Fibroblast of peridontal ligament (primary cell): Measurements from ENCODE around the gene KCNJ2.

ENCODE experiments used
- DNase-seq: peaks from one replicate; pipeline ENCODE4 v3.0.0-alpha.2; 2010; ENCODE audit errors: extremely low read depth

The KCNJ2 gene

DNA sequence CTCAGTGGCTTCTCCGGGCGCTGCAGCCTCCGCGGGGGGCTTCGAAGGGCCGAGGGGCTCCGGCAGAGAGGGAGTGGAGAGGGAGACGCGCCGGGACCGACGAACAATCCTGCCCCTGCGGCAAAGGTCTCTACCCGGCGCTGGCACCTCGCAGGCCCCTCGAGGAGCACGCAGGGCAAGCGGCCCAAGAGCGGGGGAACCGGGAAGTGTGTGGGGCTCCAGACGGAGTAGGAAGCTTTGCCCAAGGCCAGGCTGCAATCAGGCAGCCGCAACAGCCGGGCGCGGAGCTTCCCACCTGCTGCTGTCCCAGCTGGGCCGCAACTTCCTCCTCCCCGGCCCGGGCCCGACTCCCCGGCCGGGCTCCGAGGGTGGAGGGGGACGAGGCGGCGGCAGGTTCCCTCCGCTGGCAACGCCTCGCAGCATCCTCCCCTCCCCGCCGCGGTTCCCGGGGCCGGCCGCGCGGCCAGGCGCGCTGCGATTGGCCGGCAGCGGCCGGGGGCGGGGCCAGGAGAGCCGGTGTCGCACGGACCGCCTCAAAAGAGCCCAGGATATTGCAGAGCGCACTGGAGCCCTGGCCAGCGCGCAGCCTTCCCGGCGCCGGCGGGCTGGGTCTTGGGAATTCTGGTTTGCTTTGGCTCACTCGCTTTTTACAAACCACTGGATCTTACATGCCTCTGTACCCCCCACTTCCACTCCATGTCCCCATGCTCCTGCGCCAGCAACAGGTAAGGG lies at the start of gene KCNJ2:
Gene KCNJ2 (plus strand): TSS at position 556 of the 732 bp plus-strand sequence. CDS start 5,508 bp downstream, outside the sequence.
- peak; percentile 72 for DNase-seq

DNA sequence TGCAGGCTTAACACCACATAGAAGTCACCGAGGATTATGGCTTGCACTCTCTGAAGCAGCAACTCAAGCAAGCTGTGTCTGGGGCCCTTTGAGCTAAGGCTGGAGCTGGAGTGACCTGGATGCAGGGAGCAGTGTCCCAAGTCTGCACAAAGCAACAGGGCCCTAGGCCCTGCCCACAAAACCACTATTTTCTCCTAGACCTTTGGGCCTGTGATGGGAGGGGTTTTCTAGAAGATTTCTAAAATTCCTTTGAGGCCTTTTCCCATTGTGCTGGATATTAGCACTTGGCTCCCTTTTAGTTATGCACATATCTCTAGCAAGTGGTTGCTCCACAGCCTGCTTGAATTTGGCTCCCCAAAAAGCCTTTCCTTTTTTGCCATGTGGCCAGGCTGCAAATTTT lies 49.8 kb upstream of the KCNJ2 start:
- DNase-seq = no peak

DNA sequence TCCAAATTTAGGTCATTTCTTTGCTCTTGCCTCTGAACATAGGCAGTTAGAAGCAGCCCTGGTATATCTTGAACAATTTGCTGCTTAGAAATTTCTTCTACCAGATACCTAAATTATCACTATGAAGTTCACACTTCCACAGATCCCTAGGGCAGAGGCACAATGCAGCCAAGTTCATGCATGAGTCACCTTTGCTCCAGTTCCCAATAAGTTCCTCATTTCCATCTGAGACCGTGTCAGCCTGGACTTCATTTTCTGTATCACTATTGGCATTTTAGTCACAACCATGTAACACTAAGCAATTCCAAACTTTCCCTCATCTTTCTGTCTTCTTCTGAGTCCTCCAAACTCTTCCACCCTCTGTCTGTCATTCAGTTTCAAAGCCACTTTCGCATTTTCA lies 49.3 kb upstream of the KCNJ2 start:
- DNase-seq = no peak

DNA sequence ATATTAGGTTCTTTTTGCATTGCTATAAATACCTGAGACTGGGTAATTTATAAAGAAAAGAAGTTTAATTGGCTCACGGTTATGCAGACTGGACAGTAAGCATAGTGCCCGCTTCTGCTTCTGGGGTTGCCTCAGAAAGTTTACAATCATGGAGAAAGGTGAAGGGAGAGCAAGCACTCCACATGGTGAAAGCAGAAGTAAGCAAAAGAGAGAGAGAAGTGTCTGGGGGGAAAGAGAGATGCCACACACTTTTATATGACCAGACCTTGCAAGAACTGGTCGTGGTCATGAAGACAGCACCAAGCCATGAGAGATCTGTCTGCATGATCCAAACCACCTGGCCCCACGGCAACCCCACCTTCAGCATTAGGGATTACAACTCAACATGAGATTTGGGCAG lies 48.9 kb upstream of the KCNJ2 start:
- no peak for DNase-seq

DNA sequence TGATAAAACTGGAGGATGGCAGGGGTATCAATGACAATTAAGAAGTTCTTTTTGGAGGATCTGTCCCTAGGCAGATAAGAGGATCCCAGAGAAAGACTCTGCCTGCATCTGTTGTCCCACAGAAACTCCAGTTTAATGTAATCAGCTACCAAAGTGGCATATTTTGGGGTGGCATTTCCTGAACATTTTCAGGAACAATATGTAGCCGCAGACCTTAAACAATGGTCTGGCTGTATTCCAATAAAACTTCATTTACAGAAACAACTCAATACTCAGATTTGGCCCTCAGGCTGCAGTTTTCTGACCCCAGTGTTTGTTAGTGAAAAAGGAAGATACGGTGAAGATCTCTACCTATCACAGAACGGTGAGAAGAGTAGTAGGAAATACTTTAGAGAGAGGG lies 48.2 kb upstream of the KCNJ2 start:
- no peak for DNase-seq

DNA sequence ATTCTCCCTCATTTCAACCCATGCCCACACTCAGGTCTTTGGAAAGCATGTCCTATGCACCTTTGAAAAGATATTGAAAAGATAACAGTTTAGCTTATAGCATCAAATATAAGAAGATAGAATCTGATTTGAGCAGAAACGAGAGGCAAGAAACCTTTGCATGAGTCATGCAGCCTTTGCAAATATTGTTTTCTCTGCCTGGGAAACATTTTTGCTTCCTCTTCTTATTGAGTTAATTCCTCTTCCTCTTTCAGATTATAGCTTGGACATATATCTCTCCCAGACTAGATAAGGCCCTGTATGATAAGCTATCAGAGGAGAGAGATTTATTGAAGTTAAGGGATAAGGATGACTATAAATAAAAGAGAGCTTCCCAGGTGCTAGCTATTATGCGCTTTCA lies 46.1 kb upstream of the KCNJ2 start:
- DNase-seq = no peak

DNA sequence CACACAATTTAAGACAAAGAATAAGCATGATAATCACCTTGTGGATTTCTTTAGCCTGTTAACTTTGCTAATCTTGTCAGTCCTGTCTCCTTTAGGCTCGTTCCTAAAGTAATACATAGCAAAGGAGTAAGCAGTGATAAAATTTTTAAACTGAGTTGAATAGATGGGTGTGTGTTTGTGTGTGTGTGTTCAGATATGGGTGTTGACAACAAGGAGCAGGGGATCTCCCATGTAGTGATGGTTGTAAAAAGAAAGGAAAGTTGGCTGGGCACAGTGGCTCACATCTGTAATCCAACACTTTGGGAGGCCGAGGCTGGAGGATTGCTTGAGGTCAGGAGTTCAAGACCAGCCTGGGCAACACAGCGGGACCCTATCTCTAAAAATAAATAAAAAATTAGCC lies 44.6 kb upstream of the KCNJ2 start:
- no peak for DNase-seq

DNA sequence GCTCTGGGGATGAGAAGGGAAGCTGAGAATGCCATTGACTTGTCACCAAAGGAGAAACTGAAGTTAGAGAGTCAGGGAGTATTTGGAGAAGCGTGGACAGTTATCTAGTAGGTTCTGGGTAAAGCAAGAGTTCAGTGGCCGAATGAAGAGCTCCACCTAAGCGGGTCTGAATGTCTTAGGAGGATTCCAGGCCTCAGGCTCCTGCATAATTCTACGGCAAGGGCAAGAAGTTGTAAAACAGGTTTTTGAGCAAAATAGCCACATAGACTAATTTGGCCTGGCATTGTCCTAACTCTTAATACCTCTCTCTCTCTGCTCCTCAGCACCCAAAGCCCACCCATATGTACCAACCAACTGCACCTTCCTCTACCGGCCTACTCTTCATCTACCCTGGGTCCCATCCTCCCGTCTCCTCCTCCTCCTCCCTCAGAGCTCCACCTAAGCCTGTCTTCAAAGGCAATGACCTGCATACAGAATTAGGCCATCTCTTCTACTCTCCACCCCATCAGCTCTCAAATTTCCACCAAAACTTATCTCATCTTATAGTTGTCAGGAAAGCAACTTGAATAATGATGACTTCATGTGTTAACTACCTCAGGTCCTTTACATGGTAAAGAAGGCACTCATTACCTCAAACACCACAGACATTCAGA lies 42.0 kb upstream of the KCNJ2 start:
- DNase-seq = no peak

DNA sequence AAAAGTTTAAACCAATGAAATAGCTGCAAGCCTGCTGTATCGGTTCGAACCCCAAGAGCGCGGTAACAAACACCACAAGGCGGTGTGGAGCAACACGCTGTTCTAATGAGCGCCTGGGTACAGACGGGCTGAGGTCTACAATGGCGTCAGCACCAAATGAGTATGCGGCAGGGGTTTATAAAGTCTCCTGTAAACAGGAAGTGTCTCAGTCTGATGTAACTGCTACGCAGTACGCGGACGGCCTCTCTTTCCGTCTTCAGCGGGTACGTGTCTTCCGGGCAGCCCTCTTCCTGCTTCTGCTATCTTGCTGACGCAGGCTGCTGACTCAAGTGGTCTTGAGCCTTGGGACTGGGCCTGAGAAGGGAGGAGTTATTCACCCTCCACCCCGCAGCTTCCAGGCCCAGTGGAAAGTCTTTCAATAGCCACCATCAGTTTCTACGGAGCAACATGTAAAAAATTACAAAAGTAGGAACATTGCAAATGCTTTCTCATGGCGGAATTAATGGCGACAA lies 40.5 kb upstream of the KCNJ2 start:
- no peak for DNase-seq

DNA sequence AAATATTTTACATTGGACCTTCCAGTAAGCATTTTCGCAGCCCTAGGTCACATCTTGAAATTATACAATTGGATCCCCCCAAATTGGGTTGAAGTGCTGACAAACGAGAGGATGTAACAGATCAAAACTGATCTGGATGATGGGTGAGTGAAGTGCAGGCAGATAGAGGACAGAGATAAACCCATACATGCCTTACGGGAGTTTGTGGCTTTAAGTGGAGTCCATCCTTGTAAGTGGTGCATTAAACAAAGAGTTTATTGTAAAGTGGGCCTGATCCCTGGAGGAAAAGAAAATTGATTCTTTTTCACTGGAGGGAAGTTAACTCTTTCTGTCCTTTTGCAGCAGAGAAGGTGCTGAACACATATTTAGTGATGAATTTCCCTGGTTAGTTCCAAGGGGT lies 39.0 kb upstream of the KCNJ2 start:
- DNase-seq = no peak

DNA sequence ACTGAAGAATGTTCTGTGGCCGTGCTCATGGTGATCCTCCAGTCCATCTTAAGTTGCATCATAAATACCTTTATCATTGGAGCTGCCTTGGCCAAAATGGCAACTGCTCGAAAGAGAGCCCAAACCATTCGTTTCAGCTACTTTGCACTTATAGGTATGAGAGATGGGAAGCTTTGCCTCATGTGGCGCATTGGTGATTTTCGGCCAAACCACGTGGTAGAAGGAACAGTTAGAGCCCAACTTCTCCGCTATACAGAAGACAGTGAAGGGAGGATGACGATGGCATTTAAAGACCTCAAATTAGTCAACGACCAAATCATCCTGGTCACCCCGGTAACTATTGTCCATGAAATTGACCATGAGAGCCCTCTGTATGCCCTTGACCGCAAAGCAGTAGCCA lies 36.8 kb upstream of the KCNJ2 start:
- no peak for DNase-seq

DNA sequence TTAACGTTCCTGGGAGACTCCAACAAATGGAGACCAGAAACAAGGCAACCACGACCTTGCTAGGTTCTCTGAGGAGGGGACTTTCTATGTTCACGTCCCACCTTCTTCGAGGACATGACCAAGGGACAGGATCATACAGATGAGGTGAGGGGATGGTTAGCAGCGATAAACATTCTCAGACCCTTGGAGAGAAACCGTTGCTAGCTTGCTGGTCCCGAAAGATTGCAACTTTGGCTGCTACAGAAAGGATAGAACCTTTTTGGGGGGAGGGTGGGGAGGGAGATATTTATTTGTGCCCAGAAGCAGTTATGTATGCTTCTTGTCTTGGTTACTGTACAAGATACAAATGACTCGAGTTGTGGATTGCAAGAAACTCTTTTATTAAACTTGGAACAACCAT lies 35.3 kb upstream of the KCNJ2 start:
- DNase-seq = no peak

DNA sequence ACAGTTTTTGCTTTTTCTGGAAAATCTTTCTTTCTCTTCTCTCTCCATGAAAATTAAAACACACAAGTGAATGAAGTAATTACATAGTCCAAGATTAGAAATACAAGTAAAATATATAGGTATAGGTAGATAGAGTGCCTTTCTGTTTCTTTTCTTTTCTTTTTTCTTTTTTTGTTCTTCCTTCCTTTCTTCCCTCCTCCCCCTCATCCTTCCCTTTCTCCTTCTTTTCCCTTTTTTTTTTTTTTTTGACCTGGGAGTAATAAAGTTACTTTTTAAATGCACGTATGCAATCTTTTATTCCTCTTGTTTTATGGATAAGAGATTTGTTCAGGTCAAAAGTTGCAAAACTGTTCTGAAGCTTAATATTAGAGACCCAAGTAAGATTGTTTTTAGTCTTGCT lies 34.6 kb upstream of the KCNJ2 start:
- DNase-seq = no peak

DNA sequence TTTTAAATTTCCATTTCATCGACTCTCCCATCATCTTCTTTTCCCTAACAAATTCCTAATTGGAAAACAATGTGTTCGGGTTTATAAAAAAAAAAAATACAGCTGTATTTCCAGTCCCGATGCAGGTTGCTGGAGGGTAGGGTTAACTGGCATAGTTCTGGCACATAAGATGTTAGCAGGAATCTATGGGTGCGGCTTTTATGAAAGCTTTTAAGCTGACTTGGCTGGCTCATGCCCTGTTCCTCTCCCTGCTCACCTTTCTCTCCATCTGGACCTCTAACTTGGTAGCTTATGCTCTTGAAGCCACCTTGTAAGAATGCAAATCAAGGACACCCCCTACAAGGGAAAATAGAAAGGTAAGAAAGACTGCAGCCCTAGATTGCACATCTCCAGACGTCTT lies 33.2 kb upstream of the KCNJ2 start:
- DNase-seq = no peak

DNA sequence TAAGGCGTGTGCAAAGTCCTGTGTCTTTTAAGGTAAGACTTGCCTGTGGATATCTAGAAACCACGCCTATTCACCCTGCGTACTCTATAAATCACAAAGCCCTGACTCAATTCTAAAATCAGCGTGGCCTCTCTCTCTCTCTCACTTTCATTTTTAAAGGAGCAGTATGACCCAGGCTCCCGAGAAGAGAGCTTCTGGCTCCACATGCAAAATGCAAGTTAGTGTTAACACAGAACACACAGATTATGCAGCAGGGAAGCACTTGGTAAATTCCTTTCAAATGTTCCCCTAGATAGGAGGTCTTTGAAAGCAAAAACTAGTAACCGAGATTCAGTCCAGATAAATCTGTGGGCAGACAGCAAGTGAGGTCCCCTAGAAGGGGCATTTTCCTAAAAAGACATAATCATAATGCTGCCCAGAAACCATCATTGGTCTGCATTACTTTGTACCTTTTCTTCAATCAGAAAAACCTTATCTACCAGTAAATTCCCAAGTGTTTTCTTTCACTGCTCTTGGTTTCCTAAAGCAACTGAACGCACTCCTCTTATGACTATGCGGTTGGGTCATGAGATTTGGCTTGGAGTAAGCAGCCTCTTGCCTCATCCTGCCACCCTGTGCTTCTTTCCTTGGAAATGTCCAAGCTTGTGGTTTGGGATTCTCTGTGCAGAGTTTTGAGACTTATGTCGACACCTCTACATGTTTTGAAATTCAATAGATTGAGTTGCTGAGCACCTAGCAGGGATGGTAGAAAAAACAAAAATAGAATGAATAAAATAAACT lies 31.7 kb upstream of the KCNJ2 start:
- peak; percentile 98 for DNase-seq

DNA sequence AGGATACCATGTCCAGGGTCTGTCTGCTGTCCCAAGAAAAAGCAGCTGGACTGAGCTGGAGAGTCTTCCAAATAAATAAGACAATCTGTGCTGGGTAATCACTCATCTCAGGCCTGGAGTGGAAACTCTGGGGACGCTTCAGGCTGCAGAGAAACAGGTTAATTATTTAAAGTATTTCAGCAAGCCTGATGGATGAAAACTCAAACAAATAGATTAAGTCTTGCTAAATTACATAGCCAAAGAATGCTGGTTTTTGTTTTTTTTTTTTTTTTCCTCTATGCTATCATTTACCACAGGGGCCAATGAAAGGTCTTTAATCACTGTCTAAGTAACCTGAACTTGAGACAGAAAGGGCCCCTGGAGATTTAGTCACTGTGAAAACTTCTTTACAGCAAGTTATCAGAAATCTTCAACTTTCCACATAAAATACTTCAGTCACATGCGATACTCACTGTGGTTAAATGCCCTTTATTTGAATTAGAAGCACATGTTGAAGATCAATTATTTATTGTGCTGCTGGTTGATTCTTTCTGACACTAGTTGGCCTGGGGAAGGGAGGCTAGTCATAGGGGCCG lies 31.0 kb upstream of the KCNJ2 start:
- DNase-seq = peak; percentile 94

DNA sequence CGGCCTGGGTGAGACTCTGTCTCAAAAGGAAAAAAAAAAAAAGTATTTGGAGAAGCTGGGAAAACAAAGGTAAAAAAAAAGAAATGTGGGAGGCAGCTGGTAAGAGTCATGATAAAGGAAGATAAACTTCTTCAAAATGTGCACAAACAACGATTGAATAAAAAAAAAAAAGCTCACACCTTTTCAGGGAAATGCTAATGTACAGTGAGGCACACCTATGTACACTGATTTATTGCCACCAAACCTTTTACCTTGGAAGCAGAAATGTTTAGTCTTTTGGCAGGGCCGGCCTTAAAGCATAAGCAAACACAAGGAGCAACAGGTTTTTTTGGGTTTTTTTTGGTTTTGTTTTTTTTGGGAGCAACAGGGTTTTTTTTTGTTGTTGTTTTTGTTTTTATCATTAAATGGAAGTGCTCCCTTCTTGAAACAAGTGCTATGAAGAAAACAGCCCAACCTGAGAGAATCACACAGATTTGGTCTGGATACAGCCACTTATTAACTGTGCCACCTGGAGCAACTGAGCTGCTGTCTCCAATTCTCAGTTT lies 29.8 kb upstream of the KCNJ2 start:
- no peak for DNase-seq

DNA sequence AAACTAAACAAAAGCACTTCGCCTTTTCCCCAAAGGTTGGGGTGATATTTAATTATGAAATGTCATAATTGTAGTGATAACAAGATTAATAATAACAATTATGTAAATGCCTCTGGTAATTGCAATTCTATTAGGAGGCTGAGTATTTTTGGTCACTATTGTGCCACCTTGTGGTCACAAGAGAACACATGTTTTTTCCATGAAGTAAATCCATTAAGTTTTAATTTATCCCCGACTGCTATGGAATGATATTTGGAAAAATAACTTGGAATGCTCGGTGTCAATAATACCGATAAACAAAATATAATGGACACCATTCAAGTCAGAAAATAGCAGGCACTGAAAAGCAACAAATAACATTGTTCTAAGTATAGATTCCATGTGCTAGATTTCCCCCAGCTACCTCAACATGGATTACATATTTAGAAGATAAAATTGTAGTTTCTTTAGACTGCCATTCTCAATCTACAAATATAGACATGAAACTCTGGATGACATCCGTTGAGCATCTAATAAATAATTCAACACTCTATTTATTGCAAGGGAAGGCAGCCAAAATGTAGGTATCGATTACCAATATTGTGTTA lies 25.0 kb upstream of the KCNJ2 start:
- peak; percentile 69 for DNase-seq

DNA sequence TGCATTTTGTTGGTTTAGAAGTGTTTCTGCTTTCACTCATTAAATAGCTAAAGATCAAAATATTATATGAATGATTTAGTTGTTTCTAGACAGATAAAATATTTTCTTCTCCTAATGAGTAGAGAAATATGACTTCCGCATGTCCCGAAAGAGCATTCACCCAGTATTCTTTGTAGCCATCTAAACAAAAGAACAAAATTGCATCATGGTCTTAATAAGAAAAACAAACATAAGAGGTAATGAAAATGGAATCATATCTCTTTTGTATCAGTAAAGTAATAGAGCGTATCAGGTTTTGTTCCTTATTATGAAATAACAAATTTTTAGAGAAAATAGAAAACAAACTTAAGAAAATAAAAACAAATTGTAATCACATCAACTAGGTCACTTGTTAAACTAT lies 16.1 kb upstream of the KCNJ2 start:
- no peak for DNase-seq

DNA sequence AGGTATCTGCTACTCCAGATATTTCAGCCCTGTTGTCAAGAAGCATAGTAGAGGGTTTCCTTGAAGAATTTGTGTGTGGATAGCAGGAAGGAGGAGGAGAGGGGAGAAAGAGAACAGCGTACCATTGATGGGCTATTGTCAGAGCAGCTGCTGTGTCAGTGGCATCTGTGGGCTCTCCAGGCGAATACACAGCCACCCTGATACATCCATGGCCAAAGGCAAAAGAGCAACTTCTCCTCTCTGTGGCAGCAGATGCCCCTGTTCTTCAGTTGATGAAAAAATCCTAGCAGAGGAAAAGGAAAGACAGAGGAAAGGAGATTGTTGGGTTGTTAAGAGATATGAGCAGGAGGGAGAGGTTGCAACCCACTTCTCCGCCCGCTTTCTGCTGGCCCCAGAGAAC lies 12.2 kb upstream of the KCNJ2 start:
- no peak for DNase-seq

DNA sequence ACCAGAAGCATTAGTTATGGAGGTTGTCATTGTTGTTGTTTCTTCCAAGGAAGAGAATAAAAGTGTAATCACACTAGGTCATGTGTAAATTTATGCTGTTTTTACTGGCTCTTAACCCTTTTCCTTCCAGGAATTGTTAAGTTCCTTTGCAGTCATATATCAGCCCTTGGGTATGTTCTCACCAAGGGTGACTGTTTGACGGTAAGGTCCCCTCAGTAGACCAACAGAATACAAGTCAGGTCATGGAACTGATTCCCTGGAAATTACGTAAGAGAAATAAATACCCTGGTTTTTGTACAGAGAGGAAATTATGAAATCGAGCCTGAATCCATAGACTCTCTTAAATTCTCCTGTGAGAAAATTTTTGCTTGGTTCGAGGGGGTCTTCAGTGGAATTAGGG lies 11.2 kb upstream of the KCNJ2 start:
- peak; percentile 21 for DNase-seq

DNA sequence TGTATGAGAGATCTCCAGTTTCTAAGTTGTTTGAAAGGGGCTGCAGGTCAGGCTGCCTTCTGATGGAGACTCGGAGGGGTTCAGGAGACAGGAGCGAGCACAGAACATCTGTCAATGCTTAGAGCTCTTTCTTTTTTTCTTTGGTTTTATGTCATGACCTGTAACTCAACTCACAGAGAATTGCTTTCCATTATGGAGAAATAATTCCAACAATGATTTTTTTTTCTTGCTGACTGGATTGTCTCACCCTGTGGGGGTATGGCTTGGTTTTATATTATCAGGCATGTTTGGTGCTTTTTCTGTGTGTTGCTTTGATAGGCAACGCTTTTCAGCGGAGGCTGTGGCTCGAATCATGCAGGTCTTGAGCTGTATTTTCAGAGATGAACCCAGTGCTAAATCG lies 10.7 kb upstream of the KCNJ2 start:
- peak; percentile 43 for DNase-seq
